ENCODE results near the gene MTFMT.

Gene MTFMT

GRCh38 chr15:64981812-64982431, 47.5 kb downstream of the MTFMT start:
- DNase-seq: no peak

- DNase-seq: no peak
Observed at GRCh38 chr15:64979252-64979710, 50.2 kb downstream of the MTFMT start.

DNA sequence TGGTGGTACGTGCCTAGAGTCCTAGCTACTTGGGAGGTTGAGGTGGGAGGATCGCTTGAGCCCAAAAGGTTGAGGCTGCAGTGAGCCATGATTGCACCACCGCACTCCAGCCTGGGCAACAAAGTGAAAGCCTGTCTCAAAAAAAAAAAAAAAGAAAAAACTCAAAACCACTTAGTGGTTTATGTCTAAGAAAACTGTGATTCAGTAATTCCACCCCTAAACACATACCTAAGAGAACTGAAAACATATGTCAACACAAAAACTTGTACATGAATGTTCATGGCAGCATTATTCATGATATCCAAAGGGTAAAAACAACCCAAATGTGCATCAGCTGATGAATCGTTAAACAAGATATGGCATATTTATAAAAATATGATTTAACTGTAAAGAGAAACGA, 54.0 kb downstream of the MTFMT start:
- DNase-seq: no peak

DNA sequence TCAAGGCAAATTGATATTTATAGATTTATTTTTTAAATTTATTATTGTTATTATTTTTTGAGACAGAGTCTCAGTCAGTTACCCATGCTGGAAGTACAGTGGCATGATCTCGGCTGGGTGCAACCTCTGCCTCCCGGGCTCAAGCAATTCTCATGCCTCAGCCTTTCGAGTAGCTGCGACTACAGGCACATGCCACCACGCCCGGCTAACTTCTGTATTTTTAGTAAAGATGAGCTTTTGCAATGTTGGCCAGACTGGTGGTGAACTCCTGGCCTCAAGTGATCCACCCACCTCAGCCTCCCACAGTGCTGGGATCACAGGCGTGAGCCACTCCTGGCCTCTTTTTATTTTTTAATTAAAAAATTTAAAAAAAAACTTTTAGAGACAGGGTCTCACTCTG, 58.7 kb downstream of the MTFMT start:
- no peak for DNase-seq

GRCh38 chr15:64969401-64969800, 60.0 kb downstream of the MTFMT start:
- DNase-seq: no peak

DNA sequence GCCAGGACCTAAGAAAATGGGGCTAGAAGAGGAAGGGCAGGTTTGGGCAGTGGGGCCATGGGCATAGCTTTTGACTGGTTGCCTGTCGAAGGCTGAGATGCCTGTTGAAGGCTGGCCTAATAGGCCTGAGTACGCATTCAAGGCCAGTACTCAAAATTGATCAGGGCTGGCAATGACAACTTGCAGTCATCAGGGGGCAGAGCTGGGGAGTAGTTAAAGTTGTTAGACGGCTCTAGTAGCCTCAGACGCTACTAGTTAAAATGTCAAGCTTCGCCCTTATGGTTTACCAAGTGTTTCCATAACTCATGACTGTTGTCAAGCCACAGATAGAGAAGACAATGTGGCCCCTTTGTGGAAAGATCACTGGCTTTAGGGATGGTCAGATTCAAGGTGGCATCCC, 68.4 kb downstream of the MTFMT start:
- no peak for DNase-seq

- no peak for DNase-seq
Observed at GRCh38 chr15:64960153-64960552, 69.3 kb downstream of the MTFMT start.

GRCh38 chr15:64959128-64959527, 70.3 kb downstream of the MTFMT start:
- DNase-seq: no peak

GRCh38 chr15:64954395-64954794, 75.0 kb downstream of the MTFMT start:
- no peak for DNase-seq

- no peak for DNase-seq
Observed at GRCh38 chr15:64951777-64952418, 77.5 kb downstream of the MTFMT start.
